Urinary bladder (tissue), 4 donors: ENCODE results near the gene MEPCE. TPM values are rescaled to one million over a fixed set of nuclear protein-coding genes. Genes with fewer than 3 reads are reported as not detected.

ENCODE experiments used
- DNase-seq: peaks from one replicate; pipeline ENCODE4 v3.0.0-alpha.2; 2015; ENCODE audit errors: extremely low spot score
- H3K27ac ChIP-seq: one replicate; pipeline ENCODE4 v1.5.1; 2013; ENCODE audit warnings: low read depth, mild to moderate bottlenecking, moderate library complexity
- H3K36me3 ChIP-seq: one replicate; pipeline ENCODE4 v1.6.1; 2013; ENCODE audit warnings: mild to moderate bottlenecking, moderate library complexity; ENCODE audit not compliant: insufficient read depth
- H3K4me1 ChIP-seq: one replicate; pipeline ENCODE4 v1.6.1; 2013; ENCODE audit warnings: mild to moderate bottlenecking, moderate library complexity; ENCODE audit not compliant: insufficient read depth
- H3K4me3 ChIP-seq: one replicate; pipeline ENCODE4 v1.5.1; 2013; ENCODE audit warnings: low read depth, low read length
- WGBS: extraction: QIAGEN DNeasy Blood & Tissue Kit; methylation state at CpG from one replicate; pipeline ENCODE4 v1.1.7; 2013; 5-methylcytosine and 5-hydroxymethylcytosine counted together
- polyA plus RNA-seq: library from polyadenylated mRNA; stranded (reverse); fragments of 200-250 nt; gene quantifications from one replicate; pipeline ENCODE4 v1.2.3, GENCODE V29; 2013
- total RNA-seq: library from RNA; depleted of rRNA; stranded (reverse); fragments of >200 nt; gene quantifications from one replicate; pipeline ENCODE4 v1.2.3, GENCODE V29; 2014
- donor health status: healthy with polysubstance abuse.
- donor health status: healthy.

The MEPCE gene
- total and polyA plus RNA-seq, 2 donors: 22.6 to 40.4 TPM

DNA sequence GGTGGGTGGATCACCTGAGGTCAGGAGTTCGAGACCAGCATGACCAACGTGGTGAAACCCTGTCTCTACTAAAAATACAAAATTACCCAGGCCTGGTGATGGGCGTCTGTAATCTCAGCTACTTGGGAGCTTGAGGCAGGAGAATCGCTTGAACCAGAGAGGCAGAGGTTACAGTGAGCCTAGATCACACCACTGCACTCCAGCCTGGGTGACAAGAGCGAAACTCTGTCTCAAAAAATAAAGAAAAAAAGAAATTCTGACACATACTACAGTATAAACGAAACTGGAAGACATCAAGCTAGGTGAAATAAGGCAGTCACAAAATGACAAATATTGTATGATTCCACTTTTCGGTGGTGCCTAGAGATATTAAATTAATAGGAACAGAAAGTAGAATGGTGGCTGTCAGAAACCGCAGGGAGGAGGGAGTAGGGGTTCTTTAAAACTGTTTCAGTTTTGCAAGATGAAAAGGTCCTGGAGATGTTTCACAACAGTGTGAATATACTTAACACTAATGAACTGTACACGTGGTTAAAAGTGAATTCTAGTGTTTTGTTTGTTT lies 33.1 kb upstream of the MEPCE start:
- WGBS: 69% methylated on average over 9 of the region's 9 CpGs
- no peak overlapping the region for H3K4me3 ChIP-seq
- DNase-seq: no peak
- H3K4me1 ChIP-seq: no peaks in the 10 kb centered on the region
- no peaks in the 10 kb centered on the region for H3K36me3 ChIP-seq
- no peak overlapping the region for H3K27ac ChIP-seq

DNA sequence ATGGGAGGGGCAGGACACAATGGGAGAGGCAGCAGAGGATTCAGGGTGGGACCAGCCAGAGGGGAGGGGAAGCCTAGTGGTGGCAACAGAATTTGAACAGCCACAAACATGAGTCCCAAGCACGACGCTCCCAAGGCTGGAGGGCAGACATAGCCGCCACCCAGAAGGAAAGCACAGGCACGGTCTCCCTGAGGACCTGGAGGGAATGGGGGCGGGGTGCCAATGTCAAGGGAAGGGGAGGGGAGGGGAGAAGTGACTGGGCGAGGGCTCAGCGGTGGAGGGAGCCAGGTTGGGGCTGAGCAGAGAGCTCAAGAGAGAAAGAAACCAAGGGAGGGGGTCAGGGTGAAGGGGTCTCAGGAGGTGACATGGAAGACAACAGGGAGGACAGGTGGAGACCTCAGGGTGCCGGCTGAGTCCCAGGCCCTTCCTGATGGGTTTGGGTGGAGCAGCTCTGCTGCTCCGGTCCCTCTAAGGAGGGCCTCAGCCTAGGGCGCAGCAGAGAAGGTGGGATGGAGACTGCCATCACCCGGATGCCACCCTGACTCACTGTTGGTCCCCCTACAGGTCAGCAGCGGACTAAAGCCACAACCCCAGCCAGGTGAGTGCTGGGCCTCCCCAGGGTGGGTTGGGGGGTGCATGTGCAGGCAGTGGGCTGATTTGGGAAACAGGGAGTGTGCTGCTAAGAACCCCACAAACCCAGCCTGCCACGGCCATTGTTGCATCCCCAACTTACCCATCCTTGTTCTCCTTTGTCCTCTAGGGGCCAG lies 32.1 kb upstream of the MEPCE start:
- no peaks in the 10 kb centered on the region for H3K4me1 ChIP-seq
- DNase-seq: no peak
- 53% methylated on average over 13 of the region's 13 CpGs for WGBS
- no peaks in the 10 kb centered on the region for H3K36me3 ChIP-seq
- no peak overlapping the region for H3K4me3 ChIP-seq
- no peak overlapping the region for H3K27ac ChIP-seq

DNA sequence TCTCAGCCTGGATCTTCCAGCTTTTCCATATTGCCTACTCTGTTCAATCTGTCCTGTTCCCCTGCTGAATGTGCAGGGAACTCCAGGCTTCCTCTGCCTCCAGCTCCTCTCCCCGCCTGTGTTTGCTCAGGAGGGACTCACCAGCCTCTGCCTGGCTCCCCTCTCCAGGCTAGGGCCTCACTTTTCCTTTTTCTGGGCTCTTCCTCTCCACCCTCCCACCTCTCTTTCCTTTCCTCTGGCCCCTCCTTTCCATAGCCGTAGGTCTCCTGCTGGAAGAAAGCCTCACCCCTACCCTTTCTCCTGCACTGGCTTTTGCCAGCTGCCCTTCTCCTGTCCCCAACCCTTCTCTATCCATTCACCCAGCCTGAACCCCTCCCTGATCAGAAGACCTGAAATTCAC lies 31.4 kb upstream of the MEPCE start:
- 38% methylated on average over 2 of the region's 2 CpGs for WGBS
- Histone ChIP-seq H3K36me3 (no peaks in the 10 kb centered on the region), H3K27ac (no peak overlapping the region), H3K4me1 (no peaks in the 10 kb centered on the region), H3K4me3 (no peak overlapping the region)
- DNase-seq: no peak

DNA sequence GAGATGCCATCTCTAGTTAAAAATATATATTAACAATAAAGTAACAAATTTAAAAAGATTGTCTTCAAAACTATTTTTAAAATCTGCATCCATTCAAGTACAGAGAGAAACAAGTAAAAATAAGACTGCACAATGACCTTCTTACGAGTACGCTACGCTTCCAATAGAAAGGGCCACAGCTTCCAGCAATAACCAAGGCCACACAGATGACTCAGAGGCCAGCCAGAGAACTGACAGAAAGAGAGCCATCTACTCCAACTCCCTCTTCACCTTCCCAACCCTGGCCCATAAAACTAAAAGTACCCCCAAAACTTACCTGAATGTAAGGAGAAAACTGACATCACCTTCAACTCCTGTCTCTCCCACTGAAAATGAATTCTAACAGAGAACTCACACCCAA lies 29.6 kb upstream of the MEPCE start:
- Histone ChIP-seq H3K4me1 (no peaks in the 10 kb centered on the region), H3K36me3 (no peaks in the 10 kb centered on the region), H3K27ac (no peak overlapping the region), H3K4me3 (no peak overlapping the region)
- DNase-seq: no peak
- 98% methylated on average over 3 of the region's 3 CpGs for WGBS

DNA sequence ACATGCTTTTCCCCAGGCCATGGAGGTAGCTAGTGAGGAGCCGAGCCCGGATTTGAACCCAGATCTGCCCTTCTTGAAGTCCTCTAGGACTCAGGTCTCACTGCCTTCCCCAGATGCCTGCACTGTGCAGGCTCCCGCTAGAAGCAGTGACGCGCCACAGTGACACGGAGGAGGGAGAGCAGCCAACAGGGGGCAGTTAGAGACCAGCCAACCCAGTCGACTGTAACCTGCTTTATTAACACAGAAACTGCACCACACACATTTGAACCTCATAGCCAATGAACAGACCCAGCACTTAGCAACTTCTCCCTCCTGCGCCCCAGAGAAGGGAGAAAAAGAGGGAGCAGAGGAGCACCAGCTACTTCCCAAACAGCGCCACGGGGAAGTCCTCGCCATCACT lies 29.0 kb upstream of the MEPCE start:
- Histone ChIP-seq H3K4me3 (no peak overlapping the region), H3K4me1 (no peaks in the 10 kb centered on the region), H3K36me3 (no peaks in the 10 kb centered on the region), H3K27ac (no peak overlapping the region)
- DNase-seq: no peak
- WGBS: 76% methylated on average over 11 of the region's 11 CpGs

DNA sequence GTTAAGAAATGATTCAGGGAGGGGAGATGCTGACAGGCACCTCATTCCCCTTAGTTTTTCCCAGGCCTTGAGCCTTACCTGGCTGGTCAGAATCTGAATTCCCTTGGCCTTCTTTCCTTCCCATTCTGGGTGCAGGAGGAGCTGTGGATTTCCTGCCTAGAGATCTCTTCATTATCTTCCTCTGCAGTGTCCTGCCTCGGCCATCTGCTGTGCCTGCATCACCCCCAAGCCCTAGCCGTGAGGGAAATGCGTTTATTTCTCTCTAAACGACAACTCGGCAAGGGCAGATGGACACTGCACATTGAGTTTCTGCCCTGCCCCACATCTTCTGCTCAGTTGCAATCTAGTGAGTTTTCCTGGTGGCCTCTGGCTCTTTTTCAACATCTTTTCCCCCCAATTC lies 27.8 kb upstream of the MEPCE start:
- H3K27ac ChIP-seq: no peak overlapping the region
- no peaks in the 10 kb centered on the region for H3K36me3 ChIP-seq
- H3K4me1 ChIP-seq: no peaks in the 10 kb centered on the region
- no peak for DNase-seq
- no peak overlapping the region for H3K4me3 ChIP-seq
- WGBS: 66% methylated on average over 5 of the region's 5 CpGs

DNA sequence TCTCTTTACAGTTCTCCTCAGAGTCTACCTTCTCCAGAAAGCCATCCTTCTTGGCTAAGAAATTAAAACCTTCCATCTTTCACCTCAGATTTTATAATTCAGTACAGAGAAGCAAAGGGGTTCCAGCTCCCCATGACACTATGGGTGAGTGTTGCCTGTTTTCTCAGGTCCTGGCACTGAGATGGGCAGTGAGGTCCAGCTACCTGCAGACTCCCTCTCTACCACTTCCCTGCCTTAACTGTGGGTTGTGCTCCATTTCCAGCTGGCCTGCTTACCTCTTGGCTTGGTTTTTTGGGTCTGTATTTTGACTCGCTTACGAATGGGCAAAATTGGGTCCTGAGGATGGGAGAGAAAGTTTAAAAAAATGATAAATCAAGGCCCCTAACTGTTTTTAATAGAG lies 27.4 kb upstream of the MEPCE start:
- DNase-seq: no peak
- no peak overlapping the region for H3K27ac ChIP-seq
- no peaks in the 10 kb centered on the region for H3K36me3 ChIP-seq
- no peaks in the 10 kb centered on the region for H3K4me1 ChIP-seq
- H3K4me3 ChIP-seq: no peak overlapping the region
- 96% methylated on average over 2 of the region's 2 CpGs for WGBS

DNA sequence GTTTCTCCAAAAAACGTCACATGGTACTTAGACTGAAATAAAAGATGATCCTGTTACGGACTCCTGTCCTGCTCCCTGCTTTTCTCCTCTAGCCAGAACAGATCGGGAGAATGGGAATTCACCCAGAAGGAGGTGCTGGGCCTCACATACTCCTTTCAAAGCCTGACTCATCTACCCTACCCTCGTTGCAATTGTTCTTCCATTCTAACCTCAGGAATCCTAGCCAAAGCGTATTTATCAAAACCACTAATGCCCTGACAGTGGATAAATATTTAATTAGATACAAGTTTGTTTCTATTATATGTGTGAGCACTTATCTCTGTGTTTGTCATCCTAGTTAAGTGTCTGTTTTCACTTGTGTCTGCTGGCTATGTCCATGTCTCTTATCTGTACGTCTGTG lies 22.9 kb upstream of the MEPCE start:
- Histone ChIP-seq H3K36me3 (no peaks in the 10 kb centered on the region), H3K4me3 (no peak overlapping the region), H3K4me1 (no peaks in the 10 kb centered on the region), H3K27ac (no peak overlapping the region)
- DNase-seq: no peak
- 59% methylated on average over 6 of the region's 6 CpGs for WGBS

DNA sequence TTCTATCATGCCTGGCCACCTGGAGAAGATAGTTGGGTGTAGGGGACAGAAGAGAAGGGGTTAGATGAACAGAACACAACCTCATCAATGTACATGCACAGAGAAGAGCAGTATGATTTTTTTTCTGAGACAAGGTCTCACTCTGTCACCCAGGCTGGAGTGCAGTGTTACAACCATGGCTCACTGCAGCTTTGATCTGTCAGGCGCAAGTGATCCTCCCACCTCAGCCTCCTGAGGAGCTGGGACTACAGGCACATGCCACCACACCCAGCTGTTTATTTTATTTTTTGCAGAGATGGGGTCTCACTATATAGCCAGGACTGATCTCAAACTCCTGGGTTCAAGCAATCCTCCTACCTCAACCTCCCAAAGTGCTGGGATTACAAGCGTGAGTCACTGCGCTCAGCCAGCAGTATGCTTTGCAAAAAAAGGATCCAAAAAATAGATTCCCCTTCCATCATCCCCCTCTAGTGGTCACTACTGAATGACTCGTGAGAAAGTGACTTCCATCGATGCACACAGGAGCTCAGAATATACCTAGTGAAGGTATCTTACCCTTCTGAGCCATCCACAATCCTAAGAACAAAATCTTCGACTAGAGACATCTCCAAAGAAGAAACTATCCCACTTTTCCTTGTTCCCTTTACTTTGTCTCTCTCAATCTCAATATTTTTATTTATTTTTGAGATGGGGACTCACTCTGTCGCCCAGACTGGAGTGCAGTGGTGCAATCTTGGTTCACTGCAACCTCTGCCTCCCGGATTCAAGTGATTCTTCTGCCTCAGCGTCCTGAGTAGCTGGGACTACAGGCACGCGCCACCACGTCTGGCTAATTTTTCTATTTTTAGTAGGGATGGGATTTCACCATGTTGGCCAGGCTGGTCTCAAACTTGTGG lies 22.1 kb upstream of the MEPCE start:
- Histone ChIP-seq H3K36me3 (no peaks in the 10 kb centered on the region), H3K4me1 (no peaks in the 10 kb centered on the region), H3K27ac (no peak overlapping the region), H3K4me3 (no peak overlapping the region)
- whole genome bisulfite sequencing: 50% methylated on average over 12 of the region's 12 CpGs
- DNase-seq: no peak

DNA sequence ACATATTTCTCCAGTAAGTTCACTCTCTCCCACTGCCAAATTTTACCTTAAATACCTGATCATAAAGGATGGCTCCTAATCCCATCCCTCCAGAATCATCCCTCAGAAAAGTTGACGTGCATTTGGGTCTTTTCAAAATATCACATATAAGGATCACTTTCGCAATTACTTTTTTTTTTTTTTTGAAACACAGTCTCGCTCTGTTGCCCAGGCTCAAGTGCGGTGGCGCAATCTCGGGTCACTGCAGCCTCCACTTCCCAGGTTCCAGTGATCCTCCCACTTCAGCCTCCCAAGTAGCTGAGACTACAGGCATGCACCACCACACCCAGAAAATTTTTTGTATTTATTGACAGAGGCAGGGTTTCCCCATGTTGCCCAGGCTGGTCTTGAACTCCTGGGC lies 18.5 kb upstream of the MEPCE start:
- no peak overlapping the region for H3K4me3 ChIP-seq
- H3K4me1 ChIP-seq: no peaks in the 10 kb centered on the region
- no peaks in the 10 kb centered on the region for H3K36me3 ChIP-seq
- no peak for DNase-seq
- no peak overlapping the region for H3K27ac ChIP-seq
- WGBS: 96% methylated on average over 6 of the region's 6 CpGs

DNA sequence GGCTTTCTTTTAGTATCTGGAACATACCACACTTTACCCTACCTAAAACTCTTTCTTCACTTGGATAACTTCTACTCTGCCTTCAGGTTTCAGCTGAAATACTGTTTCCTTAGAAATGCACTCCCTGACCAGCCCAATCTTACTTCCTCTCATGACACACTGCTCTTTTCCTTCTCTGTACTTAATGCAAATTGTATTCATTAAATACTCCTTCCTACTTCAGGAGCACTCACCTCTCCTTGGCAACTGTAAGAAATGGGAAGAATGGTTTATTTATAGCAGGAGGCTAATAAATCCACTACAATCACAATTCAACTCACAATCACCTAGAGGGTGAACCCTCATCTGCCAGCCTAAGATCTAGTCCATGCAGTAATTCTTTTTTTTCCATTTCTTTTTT lies 16.3 kb upstream of the MEPCE start:
- DNase-seq: no peak
- Histone ChIP-seq H3K36me3 (no peaks in the 10 kb centered on the region), H3K27ac (no peak overlapping the region), H3K4me1 (no peaks in the 10 kb centered on the region), H3K4me3 (no peak overlapping the region)

DNA sequence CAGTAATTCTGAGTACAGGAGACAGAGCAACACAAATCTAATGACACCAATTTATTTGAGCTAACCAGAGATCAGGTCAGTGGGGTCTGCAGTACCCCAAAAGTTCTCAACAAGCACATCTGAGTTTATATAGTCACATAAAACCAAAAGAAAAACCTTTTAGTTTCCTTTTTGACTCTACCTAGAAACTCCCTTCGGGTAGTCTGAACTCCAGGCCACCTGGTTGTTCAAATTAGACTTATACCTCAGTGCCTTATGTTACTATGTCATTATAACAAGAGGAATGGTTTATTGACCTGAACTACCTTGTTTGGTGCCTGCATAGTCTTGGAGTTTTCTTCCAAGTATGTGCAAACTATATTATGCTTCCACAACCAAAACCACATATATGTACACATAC lies 15.7 kb upstream of the MEPCE start:
- no peaks in the 10 kb centered on the region for H3K4me1 ChIP-seq
- no peaks in the 10 kb centered on the region for H3K36me3 ChIP-seq
- DNase-seq: no peak
- 90% methylated on average over 1 of the region's 1 CpG for WGBS
- H3K27ac ChIP-seq: no peak overlapping the region
- H3K4me3 ChIP-seq: no peak overlapping the region

DNA sequence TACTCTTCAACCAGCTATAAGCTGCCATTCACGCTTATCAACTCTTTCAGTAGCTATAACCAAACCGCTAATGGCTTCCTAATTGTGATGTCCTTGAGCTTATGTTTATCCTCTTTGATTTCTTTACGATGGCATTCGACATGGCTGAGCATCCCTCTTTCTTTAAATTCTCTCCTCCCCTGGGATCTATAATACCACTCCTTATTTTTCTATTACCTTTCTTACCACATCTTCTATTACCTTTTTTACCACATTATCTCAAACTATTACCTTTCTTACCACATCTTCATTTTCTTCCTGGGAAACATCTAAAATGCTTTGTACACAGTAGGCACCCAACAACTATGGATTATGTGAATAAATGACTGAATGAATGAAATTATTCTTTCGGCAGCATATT lies 14.2 kb upstream of the MEPCE start:
- H3K4me1 ChIP-seq: no peaks in the 10 kb centered on the region
- 83% methylated on average over 5 of the region's 5 CpGs for WGBS
- no peaks in the 10 kb centered on the region for H3K36me3 ChIP-seq
- DNase-seq: no peak
- H3K27ac ChIP-seq: no peak overlapping the region
- H3K4me3 ChIP-seq: no peak overlapping the region
